Stomach (tissue), 9 donors: ENCODE data around the gene SLC16A13. TPM values are rescaled to one million over a fixed set of nuclear protein-coding genes. Genes with fewer than 3 reads are reported as not detected.

Experiments used
- DNase-seq, 2 donors: peaks; one replicate each; pipeline versions ENCODE4 v3.0.0 to v3.0.0-alpha.2; 2013 to 2019
- H3K27ac ChIP-seq, 5 donors: fragments of 200-600 bp in 4 of 5; sonication (generic) in 4 of 5; one replicate each; pipeline ENCODE4 v1.5.1; 2013 to 2019; ENCODE audit warnings: mild to moderate bottlenecking in 1 of 5, moderate library complexity in 1 of 5
- H3K27me3 ChIP-seq, 3 donors: fragments of 200-600 bp; sonication (generic); one replicate each; pipeline ENCODE4 v1.5.1; 2017 to 2019; ENCODE audit warnings: mixed run types in 1 of 3
- H3K36me3 ChIP-seq, 4 donors: fragments of 200-600 bp; sonication (generic); 1 replicate in 3 of 4; 2 replicates in 1 of 4; pipeline ENCODE4 v1.5.1; 2016 to 2019
- H3K4me1 ChIP-seq, 4 donors: fragments of 200-600 bp; sonication (generic); one replicate each; pipeline ENCODE4 v1.5.1; 2016 to 2019
- H3K4me3 ChIP-seq, 4 donors: fragments of 200-600 bp; sonication (generic) in 3 of 4; one replicate each; pipeline ENCODE4 v1.5.1; 2016 to 2019; ENCODE audit warnings: mild to moderate bottlenecking in 1 of 4
- H3K9me3 ChIP-seq, 4 donors: fragments of 200-600 bp; sonication (generic); one replicate each; pipeline ENCODE4 v1.5.1; 2016 to 2019
- EP300 ChIP-seq: sonication (generic); formaldehyde crosslinking; IDR thresholded peaks from one replicate; pipeline ENCODE4 v1.6.1; 2017; ENCODE audit warnings: antibody characterized with exemption
- POLR2A ChIP-seq, 4 donors: fragments of 450-650 bp; IDR thresholded peaks; one replicate each; pipeline ENCODE4 v1.6.1; 2016; ENCODE audit warnings: antibody characterized with exemption in 4 of 4, control low read depth in 2 of 4, mild to moderate bottlenecking in 1 of 4, moderate library complexity in 1 of 4
- POLR2AphosphoS5 ChIP-seq, 3 donors: sonication (generic); formaldehyde crosslinking; IDR thresholded peaks; one replicate each; pipeline ENCODE4 v1.6.1; 2016; ENCODE audit warnings: antibody characterized with exemption in 3 of 3
- WGBS, 5 donors: extraction: QIAGEN DNeasy Blood & Tissue Kit in 3 of 5; methylation state at CpG; one replicate each; pipeline versions ENCODE4 v1.1.5 to v1.1.7; 2013 to 2018; 5-methylcytosine and 5-hydroxymethylcytosine counted together
- intact Hi-C: fragments of 100-400 bp; cut with DNase I; formaldehyde crosslinking; loops from one replicate; pipeline ENCODE4 v1.15.1; 2023; ENCODE audit warnings: low total_unique reads
- polyA plus RNA-seq, 3 donors: library from polyadenylated mRNA; stranded (reverse); fragments of 200-250 nt; gene quantifications; one replicate each; pipeline ENCODE4 v1.2.3, GENCODE V29; 2013
- total RNA-seq, 5 donors: library from RNA; depleted of rRNA; stranded (reverse); fragments of >200 nt; gene quantifications; one replicate each; pipeline versions ENCODE4 v1.1.0 to v1.2.3, GENCODE V29; 2014 to 2016
- TF ChIP-seq, protein P1 (sequence below), 7 experiments: fragments of 450-650 bp in 4 of 7; fragments of 200-600 bp in 3 of 7; sonication (generic) in 3 of 7; IDR thresholded peaks; one replicate each; pipeline ENCODE4 v1.5.1; 2016 to 2019; ENCODE audit warnings: antibody characterized with exemption in 7 of 7, control low read depth in 2 of 7, mild to moderate bottlenecking in 1 of 7
- donor health status: healthy with polysubstance abuse.
- donor health status: Bipolar disorder and iron deficiency.
- donor health status: healthy.

SLC16A13 gene
- total and polyA plus RNA-seq, 8 donors, result 0.56 to 2.9 (median 1.4) TPM; not detected in 5

- H3K27me3 ChIP-seq, result peaks cover 0 to 9% (median 0%) of the 10 kb centered on the region in 3 donors
- 80 to 88% (median 85%) methylated on average over 10 of the region's 10 CpGs for WGBS, 5 donors
- peaks cover 12 to 20% (median 15%) of the 10 kb centered on the region in 4 donors for H3K4me1 ChIP-seq
- DNase-seq, result no peak
- no peak overlapping the region for H3K27ac ChIP-seq
- peaks cover 0 to 4% (median 0%) of the 10 kb centered on the region in 4 donors for H3K9me3 ChIP-seq
- no peak for TF ChIP-seq EP300
- TF ChIP-seq POLR2AphosphoS5 (IDR thresholded peaks at IDR 0.05), result no peak
- no peak for TF ChIP-seq POLR2A (IDR thresholded peaks at IDR 0.05)
- TF ChIP-seq, protein P1, sequence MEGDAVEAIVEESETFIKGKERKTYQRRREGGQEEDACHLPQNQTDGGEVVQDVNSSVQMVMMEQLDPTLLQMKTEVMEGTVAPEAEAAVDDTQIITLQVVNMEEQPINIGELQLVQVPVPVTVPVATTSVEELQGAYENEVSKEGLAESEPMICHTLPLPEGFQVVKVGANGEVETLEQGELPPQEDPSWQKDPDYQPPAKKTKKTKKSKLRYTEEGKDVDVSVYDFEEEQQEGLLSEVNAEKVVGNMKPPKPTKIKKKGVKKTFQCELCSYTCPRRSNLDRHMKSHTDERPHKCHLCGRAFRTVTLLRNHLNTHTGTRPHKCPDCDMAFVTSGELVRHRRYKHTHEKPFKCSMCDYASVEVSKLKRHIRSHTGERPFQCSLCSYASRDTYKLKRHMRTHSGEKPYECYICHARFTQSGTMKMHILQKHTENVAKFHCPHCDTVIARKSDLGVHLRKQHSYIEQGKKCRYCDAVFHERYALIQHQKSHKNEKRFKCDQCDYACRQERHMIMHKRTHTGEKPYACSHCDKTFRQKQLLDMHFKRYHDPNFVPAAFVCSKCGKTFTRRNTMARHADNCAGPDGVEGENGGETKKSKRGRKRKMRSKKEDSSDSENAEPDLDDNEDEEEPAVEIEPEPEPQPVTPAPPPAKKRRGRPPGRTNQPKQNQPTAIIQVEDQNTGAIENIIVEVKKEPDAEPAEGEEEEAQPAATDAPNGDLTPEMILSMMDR (IDR thresholded peaks at IDR 0.05), result no peak
- peaks cover 4 to 29% (median 23%) of the 10 kb centered on the region in 4 donors for H3K36me3 ChIP-seq
- intact Hi-C loops, result no loop called here
- no peak overlapping the region for H3K4me3 ChIP-seq
Observed at GRCh38 chr17:6994118-6994598, 41.7 kb upstream of the SLC16A13 start.

DNA sequence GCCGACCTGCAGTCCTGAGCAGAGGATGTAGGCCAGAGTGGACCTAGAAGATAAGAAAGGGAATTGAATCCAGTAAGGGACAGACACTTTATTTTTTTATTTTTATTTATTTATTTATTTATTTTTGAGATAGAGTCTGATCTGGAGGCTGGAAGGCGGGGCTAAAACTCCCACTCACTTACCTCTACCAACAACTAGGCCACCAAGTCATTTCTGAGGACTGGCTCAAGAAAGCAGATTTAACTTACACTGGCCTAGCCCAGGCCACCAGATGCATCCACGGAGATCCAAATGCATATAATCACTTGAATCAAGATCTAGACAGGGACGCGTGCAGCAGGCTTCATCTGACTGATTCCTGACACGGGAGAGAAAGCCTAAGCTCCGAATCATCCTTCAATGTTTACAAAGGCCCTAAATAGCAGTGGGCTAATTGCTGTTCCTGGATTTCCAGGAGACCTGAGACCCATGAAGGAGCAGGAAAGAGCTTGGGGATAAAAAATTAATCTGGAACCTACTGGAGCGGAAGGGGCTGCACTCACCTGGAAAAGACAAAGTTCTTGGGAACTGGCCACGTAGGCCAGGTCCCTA is 41.1 kb upstream of the SLC16A13 start:
- Histone ChIP-seq H3K9me3 (no peaks in the 10 kb centered on the region), H3K4me3 (no peak overlapping the region), H3K27me3 (peaks cover 0 to 9% (median 0%) of the 10 kb centered on the region in 3 donors), H3K27ac (no peak overlapping the region), H3K36me3 (peaks cover 10 to 35% (median 29%) of the 10 kb centered on the region in 4 donors), H3K4me1 (peaks cover 12 to 20% (median 15%) of the 10 kb centered on the region in 4 donors)
- intact Hi-C loops, result no loop called here
- TF ChIP-seq EP300, result no peak
- no peak for TF ChIP-seq POLR2A (IDR thresholded peaks at IDR 0.05)
- TF ChIP-seq POLR2AphosphoS5 (IDR thresholded peaks at IDR 0.05), result no peak
- TF ChIP-seq, protein P1 (IDR thresholded peaks at IDR 0.05), result no peak
- WGBS, 5 donors, result 81 to 89% (median 87%) methylated on average over 9 of the region's 9 CpGs
- DNase-seq, result no peak

- peaks cover 0 to 9% (median 0%) of the 10 kb centered on the region in 3 donors for H3K27me3 ChIP-seq
- peak; percentile 49 to 70 for DNase-seq
- peaks cover 12 to 20% (median 15%) of the 10 kb centered on the region in 4 donors for H3K4me1 ChIP-seq
- no peaks in the 10 kb centered on the region for H3K9me3 ChIP-seq
- peak within 1 kb of the TSS; percentile 35 to 48 (median 42) for H3K4me3 ChIP-seq
- no peak for TF ChIP-seq EP300
- no peak for TF ChIP-seq POLR2A (IDR thresholded peaks at IDR 0.05)
- TF ChIP-seq POLR2AphosphoS5 (IDR thresholded peaks at IDR 0.05), result no peak
- TF ChIP-seq, protein P1 (IDR thresholded peaks at IDR 0.05), result no peak
- intact Hi-C loops, result no loop called here
- 13 to 32% (median 20%) methylated on average over 20 to 64 of the region's 64 CpGs for WGBS, 5 donors
- H3K36me3 ChIP-seq, result peaks cover 11 to 44% (median 38%) of the 10 kb centered on the region in 4 donors
- H3K27ac ChIP-seq, result no peak within 1 kb of the TSS
Observed at GRCh38 chr17:6995500-6996255, 40.1 kb upstream of the SLC16A13 start, which contains the start of gene ALOX12. ALOX12 (plus strand) TSS chr17:6996049; CDS start chr17:6996118, 69 bp downstream.

- Histone ChIP-seq H3K4me1 (peaks cover 12 to 20% (median 15%) of the 10 kb centered on the region in 4 donors), H3K27me3 (peaks cover 0 to 9% (median 0%) of the 10 kb centered on the region in 3 donors), H3K27ac (no peak overlapping the region), H3K9me3 (no peaks in the 10 kb centered on the region), H3K4me3 (peak overlapping the region; percentile 35 to 48 (median 42)), H3K36me3 (peaks cover 18 to 52% (median 45%) of the 10 kb centered on the region in 4 donors)
- no peak for DNase-seq
- TF ChIP-seq, protein P1 (IDR thresholded peaks at IDR 0.05), result no peak
- TF ChIP-seq POLR2A (IDR thresholded peaks at IDR 0.05) (no peak), EP300 (no peak), POLR2AphosphoS5 (IDR thresholded peaks at IDR 0.05) (no peak)
- intact Hi-C loops, result no loop called here
- 53 to 83% (median 60%) methylated on average over 29 to 58 of the region's 58 CpGs for WGBS, 5 donors
Observed at GRCh38 chr17:6996256-6997011, 39.4 kb upstream of the SLC16A13 start.
